ENCODE results near the gene SLC6A12.

- TF ChIP-seq EZH2 (IDR thresholded peaks at IDR 0.05; ENCODE audit: borderline replicate concordance, insufficient read depth, low read length, poor library complexity, severe bottlenecking): no peak
- no peak for TF ChIP-seq CTCF (IDR thresholded peaks at IDR 0.05; ENCODE audit: poor library complexity, severe bottlenecking)
- TF ChIP-seq TAF1 (IDR thresholded peaks at IDR 0.05; ENCODE audit: low read depth): no peak
- TF ChIP-seq EP300 (conservative IDR thresholded peaks at IDR 0.05; ENCODE audit: poor library complexity, severe bottlenecking): no peak
- TF ChIP-seq POLR2AphosphoS5 (IDR thresholded peaks at IDR 0.05): no peak
- no peak for TF ChIP-seq MXI1 (conservative IDR thresholded peaks at IDR 0.05; ENCODE audit: poor library complexity, severe bottlenecking)
- no peak for TF ChIP-seq RAD21 (conservative IDR thresholded peaks at IDR 0.05)
Observed at GRCh38 chr12:263574-263973, 49.6 kb upstream of the SLC6A12 start.
